ENCODE results near the gene NFIB. TPM values are rescaled to one million over a fixed set of nuclear protein-coding genes. Genes with fewer than 3 reads are reported as not detected.

The NFIB gene
- total RNA-seq = 11.6 and 11.9 TPM in 2 replicates

- peak within 1 kb of the TSS; percentile 83 for H3K4me3 ChIP-seq (ENCODE audit: low read depth, low read length)
- no peak for FAIRE-seq
- TF ChIP-seq CTCF (IDR thresholded peaks at IDR 0.05; ENCODE audit: insufficient read depth, low read length, severe bottlenecking) = no peak
- no peaks in the 10 kb centered on the region for H3K36me3 ChIP-seq (ENCODE audit: control insufficient read depth, insufficient read depth, low read length)
- H3K27me3 ChIP-seq (ENCODE audit: control insufficient read depth, insufficient read depth, low read length) = no peaks in the 10 kb centered on the region
- no peak for DNase-seq (ENCODE audit: low read depth)
These were observed at the start of gene NFIB for GRCh38 chr9:14313951-14314423. Gene NFIB, minus strand, starts transcription at chr9:14314141. Its CDS starts 630 bp downstream, at chr9:14313511.

GRCh38 chr9:14362175-14362574 lies 48.2 kb upstream of the NFIB start:
- FAIRE-seq (no peak), DNase-seq (ENCODE audit: low read depth) (no peak)
- Histone ChIP-seq H3K4me3 (ENCODE audit: low read depth, low read length) (no peak overlapping the region), H3K27me3 (ENCODE audit: control insufficient read depth, insufficient read depth, low read length) (no peaks in the 10 kb centered on the region), H3K36me3 (ENCODE audit: control insufficient read depth, insufficient read depth, low read length) (no peaks in the 10 kb centered on the region)
- TF ChIP-seq CTCF (IDR thresholded peaks at IDR 0.05; ENCODE audit: insufficient read depth, low read length, severe bottlenecking) = no peak

GRCh38 chr9:14361074-14361473 lies 47.1 kb upstream of the NFIB start:
- FAIRE-seq = no peak
- DNase-seq (ENCODE audit: low read depth) = peak; percentile 67
- TF ChIP-seq CTCF (IDR thresholded peaks at IDR 0.05; ENCODE audit: insufficient read depth, low read length, severe bottlenecking) = no peak
- H3K36me3 ChIP-seq (ENCODE audit: control insufficient read depth, insufficient read depth, low read length) = no peaks in the 10 kb centered on the region
- H3K4me3 ChIP-seq (ENCODE audit: low read depth, low read length) = no peak overlapping the region
- no peaks in the 10 kb centered on the region for H3K27me3 ChIP-seq (ENCODE audit: control insufficient read depth, insufficient read depth, low read length)

GRCh38 chr9:14358523-14358922 lies 44.6 kb upstream of the NFIB start:
- no peak for TF ChIP-seq CTCF (IDR thresholded peaks at IDR 0.05; ENCODE audit: insufficient read depth, low read length, severe bottlenecking)
- FAIRE-seq (no peak), DNase-seq (ENCODE audit: low read depth) (peak; percentile 38)
- Histone ChIP-seq H3K27me3 (ENCODE audit: control insufficient read depth, insufficient read depth, low read length) (no peaks in the 10 kb centered on the region), H3K4me3 (ENCODE audit: low read depth, low read length) (no peak overlapping the region), H3K36me3 (ENCODE audit: control insufficient read depth, insufficient read depth, low read length) (no peaks in the 10 kb centered on the region)

GRCh38 chr9:14356351-14357265 lies 42.7 kb upstream of the NFIB start:
- Histone ChIP-seq H3K4me3 (ENCODE audit: low read depth, low read length) (no peak overlapping the region), H3K36me3 (ENCODE audit: control insufficient read depth, insufficient read depth, low read length) (no peaks in the 10 kb centered on the region), H3K27me3 (ENCODE audit: control insufficient read depth, insufficient read depth, low read length) (no peaks in the 10 kb centered on the region)
- FAIRE-seq (no peak), DNase-seq (ENCODE audit: low read depth) (no peak)
- no peak for TF ChIP-seq CTCF (IDR thresholded peaks at IDR 0.05; ENCODE audit: insufficient read depth, low read length, severe bottlenecking)

Data from bronchial epithelial cell (primary cell).